ENCODE data around the gene TNFRSF11A.

DNA sequence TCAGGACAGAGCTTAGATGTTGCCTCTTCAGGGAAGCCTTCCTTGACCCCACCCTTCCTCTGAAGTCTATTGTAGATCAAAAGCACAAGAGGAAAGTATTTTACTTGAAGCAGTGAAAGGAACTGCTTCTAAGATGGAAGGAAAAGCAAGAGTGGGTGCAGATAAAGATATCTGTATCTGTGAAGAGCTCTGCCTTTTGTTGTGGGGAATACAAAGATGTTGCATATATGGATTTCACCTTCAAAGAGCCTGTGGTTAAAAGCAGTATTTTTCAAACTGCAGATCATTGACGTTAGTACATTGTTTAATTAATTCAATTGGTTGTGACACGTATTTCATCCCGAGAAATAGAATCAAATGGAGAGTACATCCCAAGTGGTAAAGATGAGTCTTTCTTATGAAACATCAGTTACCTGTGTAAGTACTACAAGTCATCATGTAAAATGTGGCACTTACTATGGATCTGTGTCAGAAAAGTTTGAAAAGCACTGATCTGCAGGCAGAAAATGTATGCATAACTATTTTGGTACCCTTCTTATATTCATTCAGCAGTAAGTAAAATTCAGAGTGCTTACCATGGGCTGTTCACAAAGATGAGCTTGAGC lies 24.6 kb upstream of the TNFRSF11A start:
- TF ChIP-seq, protein P1, sequence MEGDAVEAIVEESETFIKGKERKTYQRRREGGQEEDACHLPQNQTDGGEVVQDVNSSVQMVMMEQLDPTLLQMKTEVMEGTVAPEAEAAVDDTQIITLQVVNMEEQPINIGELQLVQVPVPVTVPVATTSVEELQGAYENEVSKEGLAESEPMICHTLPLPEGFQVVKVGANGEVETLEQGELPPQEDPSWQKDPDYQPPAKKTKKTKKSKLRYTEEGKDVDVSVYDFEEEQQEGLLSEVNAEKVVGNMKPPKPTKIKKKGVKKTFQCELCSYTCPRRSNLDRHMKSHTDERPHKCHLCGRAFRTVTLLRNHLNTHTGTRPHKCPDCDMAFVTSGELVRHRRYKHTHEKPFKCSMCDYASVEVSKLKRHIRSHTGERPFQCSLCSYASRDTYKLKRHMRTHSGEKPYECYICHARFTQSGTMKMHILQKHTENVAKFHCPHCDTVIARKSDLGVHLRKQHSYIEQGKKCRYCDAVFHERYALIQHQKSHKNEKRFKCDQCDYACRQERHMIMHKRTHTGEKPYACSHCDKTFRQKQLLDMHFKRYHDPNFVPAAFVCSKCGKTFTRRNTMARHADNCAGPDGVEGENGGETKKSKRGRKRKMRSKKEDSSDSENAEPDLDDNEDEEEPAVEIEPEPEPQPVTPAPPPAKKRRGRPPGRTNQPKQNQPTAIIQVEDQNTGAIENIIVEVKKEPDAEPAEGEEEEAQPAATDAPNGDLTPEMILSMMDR (IDR thresholded peaks at IDR 0.05), result no peak
- no peak for TF ChIP-seq POLR2AphosphoS5 (IDR thresholded peaks at IDR 0.05)
- TF ChIP-seq POLR2A (IDR thresholded peaks at IDR 0.05), result no peak
